MG63 (cell line): ENCODE measurements around the gene TRIP12. TPM values are rescaled to one million over a fixed set of nuclear protein-coding genes. Genes with fewer than 3 reads are reported as not detected.
"Not testable (repeated sequence)": the region's sequence is repeated elsewhere in the genome, so short reads cannot be mapped to it uniquely, and the experiment has no call there.

ENCODE experiments used
- DNase-seq: peaks from one replicate; pipeline ENCODE4 v3.0.0-alpha.2; 2020
- H3K27me3 ChIP-seq: fragments of 250-450 bp; sonication (Bioruptor Pico); 2 replicates; pipeline ENCODE4 v1.5.1; 2020; ENCODE audit warnings: mild to moderate bottlenecking, moderate library complexity
- H3K36me3 ChIP-seq: fragments of 250-450 bp; sonication (Bioruptor Pico); 2 replicates; pipeline ENCODE4 v1.5.1; 2020; ENCODE audit warnings: mild to moderate bottlenecking, moderate library complexity
- H3K4me3 ChIP-seq: fragments of 250-450 bp; sonication (Bioruptor Pico); 2 replicates; pipeline ENCODE4 v1.5.1; 2020; ENCODE audit warnings: mild to moderate bottlenecking, moderate library complexity
- H3K9me3 ChIP-seq: fragments of 250-450 bp; sonication (Bioruptor Pico); 2 replicates; pipeline ENCODE4 v1.5.1; 2020; ENCODE audit warnings: mild to moderate bottlenecking, moderate library complexity
- total RNA-seq: library from RNA; depleted of rRNA; stranded (reverse); fragments of >200 nt; shearing (Covaris generic); gene quantifications from 2 replicates; pipeline ENCODE4 v1.2.3, GENCODE V29; 2014; ENCODE audit warnings: low replicate concordance

The TRIP12 gene
- total RNA-seq, 1 experiment from 2014 or later = 80.7 TPM

- H3K27me3 ChIP-seq = no peaks in the 10 kb centered on the region
- H3K36me3 ChIP-seq = no peaks in the 10 kb centered on the region
- H3K9me3 ChIP-seq = no peaks in the 10 kb centered on the region
- no peak overlapping the region for H3K4me3 ChIP-seq
- no peak for DNase-seq
These were observed 3.4 kb upstream of the TRIP12 start for GRCh38 chr2:229925201-229925600.

- not testable (repeated sequence) for H3K4me3 ChIP-seq, DNase-seq, H3K36me3 ChIP-seq
These were observed 2.7 kb upstream of the TRIP12 start for GRCh38 chr2:229924541-229924940.

GRCh38 chr2:229922449-229923386, 909 bp upstream of the TRIP12 start, which contains the start of gene FBXO36:
TSS of gene FBXO36 (plus strand) at chr2:229922503. CDS start at chr2:229922514, 11 bp downstream.
- H3K9me3 ChIP-seq = no peaks in the 10 kb centered on the region
- peaks cover 20% of the 10 kb centered on the region for H3K36me3 ChIP-seq
- H3K4me3 ChIP-seq = peak within 1 kb of the TSS; percentile 68
- no peaks in the 10 kb centered on the region for H3K27me3 ChIP-seq
- peak; percentile 76 for DNase-seq

More at GRCh38 chr2:229924541-229924940, 2.7 kb upstream of the TRIP12 start:
- not testable (repeated sequence) for H3K9me3 ChIP-seq, H3K27me3 ChIP-seq

- Histone ChIP-seq H3K4me3 (peak overlapping the region; percentile 68), H3K9me3 (no peaks in the 10 kb centered on the region), H3K36me3 (peaks cover 28% of the 10 kb centered on the region), H3K27me3 (no peaks in the 10 kb centered on the region)
- peak; percentile 80 for DNase-seq
These were observed 513 bp downstream of the TRIP12 start for GRCh38 chr2:229921101-229921891.

GRCh38 chr2:229920011-229920641, 1.7 kb downstream of the TRIP12 start:
- Histone ChIP-seq H3K4me3 (peak overlapping the region; percentile 68), H3K36me3 (peaks cover 37% of the 10 kb centered on the region), H3K9me3 (no peaks in the 10 kb centered on the region), H3K27me3 (no peaks in the 10 kb centered on the region)
- no peak for DNase-seq

GRCh38 chr2:229917793-229918192, 4.0 kb downstream of the TRIP12 start:
- Histone ChIP-seq H3K36me3 (peaks cover 48% of the 10 kb centered on the region), H3K9me3 (no peaks in the 10 kb centered on the region), H3K27me3 (no peaks in the 10 kb centered on the region), H3K4me3 (no peak overlapping the region)
- DNase-seq = no peak

- no peak for DNase-seq
- no peaks in the 10 kb centered on the region for H3K9me3 ChIP-seq
- H3K27me3 ChIP-seq = no peaks in the 10 kb centered on the region
- H3K4me3 ChIP-seq = no peak overlapping the region
- H3K36me3 ChIP-seq = peaks cover 51% of the 10 kb centered on the region
These were observed 7.6 kb downstream of the TRIP12 start for GRCh38 chr2:229914171-229914570.

GRCh38 chr2:229910832-229911412, 10.9 kb downstream of the TRIP12 start:
- Histone ChIP-seq H3K4me3 (no peak overlapping the region), H3K9me3 (no peaks in the 10 kb centered on the region), H3K27me3 (no peaks in the 10 kb centered on the region), H3K36me3 (peaks cover 47% of the 10 kb centered on the region)
- DNase-seq = no peak

GRCh38 chr2:229910147-229910831, 11.5 kb downstream of the TRIP12 start:
- no peaks in the 10 kb centered on the region for H3K27me3 ChIP-seq
- no peaks in the 10 kb centered on the region for H3K9me3 ChIP-seq
- peaks cover 49% of the 10 kb centered on the region for H3K36me3 ChIP-seq
- no peak overlapping the region for H3K4me3 ChIP-seq
- no peak for DNase-seq

- peak; percentile 10 for DNase-seq
- no peak overlapping the region for H3K4me3 ChIP-seq
- H3K27me3 ChIP-seq = no peaks in the 10 kb centered on the region
- no peaks in the 10 kb centered on the region for H3K9me3 ChIP-seq
- peaks cover 54% of the 10 kb centered on the region for H3K36me3 ChIP-seq
These were observed 12.7 kb downstream of the TRIP12 start for GRCh38 chr2:229909090-229909489.

GRCh38 chr2:229905601-229906000, 16.2 kb downstream of the TRIP12 start:
- H3K9me3 ChIP-seq = no peaks in the 10 kb centered on the region
- H3K4me3 ChIP-seq = no peak overlapping the region
- peaks cover 53% of the 10 kb centered on the region for H3K36me3 ChIP-seq
- DNase-seq = no peak
- H3K27me3 ChIP-seq = no peaks in the 10 kb centered on the region

GRCh38 chr2:229903037-229903436, 18.8 kb downstream of the TRIP12 start:
- no peaks in the 10 kb centered on the region for H3K27me3 ChIP-seq
- H3K4me3 ChIP-seq = no peak overlapping the region
- no peaks in the 10 kb centered on the region for H3K9me3 ChIP-seq
- no peak for DNase-seq
- peaks cover 54% of the 10 kb centered on the region for H3K36me3 ChIP-seq

- Histone ChIP-seq H3K36me3 (peaks cover 43% of the 10 kb centered on the region), H3K27me3 (no peaks in the 10 kb centered on the region), H3K4me3 (no peak overlapping the region), H3K9me3 (no peaks in the 10 kb centered on the region)
- DNase-seq = peak; percentile 42
These were observed 20.0 kb downstream of the TRIP12 start for GRCh38 chr2:229901819-229902218.

- H3K9me3 ChIP-seq, DNase-seq, H3K4me3 ChIP-seq, H3K27me3 ChIP-seq: not testable (repeated sequence)
- peaks cover 35% of the 10 kb centered on the region for H3K36me3 ChIP-seq
These were observed 21.3 kb downstream of the TRIP12 start for GRCh38 chr2:229900514-229900913.

GRCh38 chr2:229900012-229900411, 21.8 kb downstream of the TRIP12 start:
- no peak for DNase-seq
- Histone ChIP-seq H3K36me3 (peaks cover 33% of the 10 kb centered on the region), H3K4me3 (no peak overlapping the region), H3K9me3 (no peaks in the 10 kb centered on the region), H3K27me3 (no peaks in the 10 kb centered on the region)

GRCh38 chr2:229899604-229900003, 22.2 kb downstream of the TRIP12 start:
- H3K4me3 ChIP-seq = no peak overlapping the region
- no peaks in the 10 kb centered on the region for H3K9me3 ChIP-seq
- no peak for DNase-seq
- peaks cover 29% of the 10 kb centered on the region for H3K36me3 ChIP-seq
- H3K27me3 ChIP-seq = no peaks in the 10 kb centered on the region
